ENCODE measurements around the gene SBDS.

SBDS gene

DNA sequence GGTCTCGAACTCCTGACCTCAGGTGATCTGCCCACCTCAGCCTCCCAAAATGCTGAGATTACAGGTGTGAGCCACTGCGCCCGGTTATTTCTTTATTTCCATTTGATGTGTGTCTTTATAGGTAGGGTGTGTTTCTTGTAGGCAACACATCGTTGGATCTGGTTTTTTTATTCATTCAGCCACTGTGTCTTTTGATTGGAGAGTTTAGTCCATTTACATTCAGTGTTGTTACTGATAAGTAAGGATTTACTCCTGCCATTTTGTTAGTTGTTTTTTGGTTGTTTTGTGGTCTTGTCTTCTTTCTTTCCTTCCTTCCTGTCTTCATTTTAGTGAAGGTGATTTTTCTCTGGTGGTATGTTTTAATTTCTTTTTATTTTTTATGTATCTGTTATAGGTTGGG is 57.4 kb downstream of the SBDS start:
- no peak for DNase-seq (ENCODE audit: low read depth)
